ENCODE data around the gene GPR62.

GRCh38 chr3:51941463-51941797 is 13.8 kb upstream of the GPR62 start:
- no peak for TF ChIP-seq EZH2phosphoT487 (IDR thresholded peaks at IDR 0.05; ENCODE audit: insufficient read depth, low read depth)
- TF ChIP-seq EZH2 (IDR thresholded peaks at IDR 0.05; ENCODE audit: insufficient read depth, poor library complexity, severe bottlenecking) = no peak

All from GM23248 (cell line).